ENCODE measurements around the gene TMEM175. TPM values are rescaled to one million over a fixed set of nuclear protein-coding genes. Genes with fewer than 3 reads are reported as not detected.
A peak's percentile ranks its signal among the peaks of the same experiment; 100 is the strongest.

Gene TMEM175
- total and polyA plus RNA-seq, 9 of the 15 experiments (the other 6 are each of a cell fraction or from before 2014, with no cell fraction given), result 0.13 to 30.9 (median 9.4) TPM

GRCh38 chr4:992297-993110 lies 60.2 kb downstream of the TMEM175 start (continued):
- TF ChIP-seq ZBTB33 (CRISPR knock-in tag; IDR thresholded peaks at IDR 0.05) (peak; percentile 68), CTBP1 (IDR thresholded peaks at IDR 0.05; ENCODE audit: borderline replicate concordance) (peak; percentile 51), ZNF583 (CRISPR knock-in tag; IDR thresholded peaks at IDR 0.05) (peak; percentile 39; the same call in 1 of the 2 replicates), PHF20 (IDR thresholded peaks at IDR 0.05; ENCODE audit: partially characterized antibody) (peak; percentile 71), ETV5 (CRISPR knock-in tag; IDR thresholded peaks at IDR 0.05; ENCODE audit: low read depth) (peak; percentile 94), TEAD4 (IDR thresholded peaks at IDR 0.05; ENCODE audit: low read length) (peak; percentile 24; the same call in 1 of the 2 replicates), TEAD4 (CRISPR knock-in tag; IDR thresholded peaks at IDR 0.05; ENCODE audit: borderline replicate concordance) (no peak), SAP30 (IDR thresholded peaks at IDR 0.05; ENCODE audit: borderline replicate concordance, insufficient read depth, low read depth, low read length, poor library complexity, severe bottlenecking) (peak; percentile 50), KLF13 (tag; IDR thresholded peaks at IDR 0.05; ENCODE audit: borderline replicate concordance, low read depth) (no peak), TAF9B (IDR thresholded peaks at IDR 0.05; ENCODE audit: partially characterized antibody) (peak; percentile 26), POLR2H (tag; IDR thresholded peaks at IDR 0.05; ENCODE audit: low read depth) (no peak), ZFP36 (IDR thresholded peaks at IDR 0.05; ENCODE audit: low read depth, low read length, partially characterized antibody) (peak; percentile 20), YY1 (IDR thresholded peaks at IDR 0.05; ENCODE audit: borderline replicate concordance in 1 of 3, control insufficient read depth in 1 of 3, extremely low read depth in 1 of 3, insufficient read depth in 3 of 3, insufficient read length in 1 of 3, insufficient replicate concordance in 2 of 3, low read depth in 1 of 3, low read length in 2 of 3) (peak; percentile 30 to 88 (median 74)), MLLT1 (IDR thresholded peaks at IDR 0.05) (peak in 1 of 2 experiments; percentile 48; a peak in 1 of 4 replicates), AFF1 (IDR thresholded peaks at IDR 0.05; ENCODE audit: low read depth in 1 of 2, partially characterized antibody in 2 of 2) (peak in 1 of 2 experiments; percentile 28), E2F5 (CRISPR knock-in tag; IDR thresholded peaks at IDR 0.05) (no peak)

All from K562 (cell line).